WTC11 (cell line): Measurements from ENCODE around the gene GNAI1. TPM values are rescaled to one million over a fixed set of nuclear protein-coding genes. Genes with fewer than 3 reads are reported as not detected.

Source experiments
- ATAC-seq: fragments of 200-7000 bp; cut with Tn5 transposase; 2 replicates; pipeline ENCODE4 v1.10.0; 2021; ENCODE audit warnings: mild to moderate bottlenecking, moderate library complexity
- CTCF ChIA-PET: fragments of 300-600 bp; sonication (Branson Sonifier 250); formaldehyde crosslinking; loops from one replicate; lab custom pipeline; 2021; ENCODE audit warnings: antibody characterized with exemption; lab: Charles Lee
- POLR2A ChIA-PET: fragments of 350-600 bp; sonication (Branson Sonifier 250); formaldehyde crosslinking; loops from one replicate; lab custom pipeline; 2021; ENCODE audit warnings: antibody characterized with exemption; lab: Charles Lee
- DNase-seq: peaks from one replicate; pipeline ENCODE4 v3.0.0; 2021; ENCODE audit warnings: low spot score
- H3K27ac Mint-ChIP-seq: 2 replicates; pipeline ENCODE4 v1.8.0; 2021; ENCODE audit warnings: mixed read lengths
- H3K27me3 Mint-ChIP-seq: 2 replicates; pipeline ENCODE4 v1.8.0; 2021; ENCODE audit warnings: low read depth, mild to moderate bottlenecking, moderate library complexity, mixed read lengths
- H3K36me3 Mint-ChIP-seq: 2 replicates; pipeline ENCODE4 v1.8.0; 2021; ENCODE audit warnings: mixed read lengths
- H3K4me1 Mint-ChIP-seq: 2 replicates; pipeline ENCODE4 v1.8.0; 2022; ENCODE audit warnings: mixed read lengths
- H3K4me3 Mint-ChIP-seq: 2 replicates; pipeline ENCODE4 v1.8.0; 2021; ENCODE audit warnings: mild to moderate bottlenecking, moderate library complexity, mixed read lengths
- H3K9me3 Mint-ChIP-seq: 2 replicates; pipeline ENCODE4 v1.8.0; 2021; ENCODE audit warnings: mixed read lengths
- ATF3 ChIP-seq: sonication (generic); formaldehyde crosslinking; conservative IDR thresholded peaks from 2 replicates; pipeline ENCODE4 v1.8.1; 2022; ENCODE audit warnings: mild to moderate bottlenecking, missing genetic modification reagents
- ESRRA ChIP-seq: sonication (generic); formaldehyde crosslinking; IDR thresholded peaks from 2 replicates; pipeline ENCODE4 v1.8.1; 2022; ENCODE audit warnings: mild to moderate bottlenecking, missing genetic modification reagents, borderline replicate concordance
- ETV6 ChIP-seq: sonication (generic); formaldehyde crosslinking; IDR thresholded peaks from 2 replicates; pipeline ENCODE4 v1.8.1; 2022; ENCODE audit warnings: mild to moderate bottlenecking, missing genetic modification reagents
- FOXJ3 ChIP-seq: sonication (generic); formaldehyde crosslinking; IDR thresholded peaks from 2 replicates; pipeline ENCODE4 v1.9.0; 2021; ENCODE audit warnings: missing genetic modification reagents, mild to moderate bottlenecking, borderline replicate concordance
- FOXP1 ChIP-seq: sonication (generic); formaldehyde crosslinking; IDR thresholded peaks from 2 replicates; pipeline ENCODE4 v1.8.0; 2022; ENCODE audit warnings: missing genetic modification reagents, mild to moderate bottlenecking, moderate library complexity, borderline replicate concordance
- IRF1 ChIP-seq: sonication (generic); formaldehyde crosslinking; IDR thresholded peaks from 2 replicates; pipeline ENCODE4 v1.8.0; 2023; ENCODE audit warnings: missing genetic modification reagents
- IRF2 ChIP-seq: sonication (generic); formaldehyde crosslinking; IDR thresholded peaks from 2 replicates; pipeline ENCODE4 v1.8.0; 2022; ENCODE audit warnings: low read depth, missing genetic modification reagents, borderline replicate concordance
- JAZF1 ChIP-seq: fragments of 250-450 bp; sonication (Bioruptor Pico); IDR thresholded peaks from 2 replicates; pipeline ENCODE4 v1.9.0; 2021; ENCODE audit warnings: moderate library complexity, mild to moderate bottlenecking, inconsistent platforms
- MAX ChIP-seq: sonication (generic); formaldehyde crosslinking; IDR thresholded peaks from 2 replicates; pipeline ENCODE4 v1.8.0; 2022; ENCODE audit warnings: mild to moderate bottlenecking, missing genetic modification reagents
- PRRX2 ChIP-seq: fragments of 250-450 bp; sonication (Bioruptor Pico); IDR thresholded peaks from 2 replicates; pipeline ENCODE4 v1.8.0; 2021; ENCODE audit warnings: mild to moderate bottlenecking
- SMAD4 ChIP-seq: sonication (generic); formaldehyde crosslinking; IDR thresholded peaks from 2 replicates; pipeline ENCODE4 v1.8.0; 2022; ENCODE audit warnings: mild to moderate bottlenecking, missing genetic modification reagents
- STAT6 ChIP-seq: sonication (generic); formaldehyde crosslinking; conservative IDR thresholded peaks from 2 replicates; pipeline ENCODE4 v1.8.1; 2023; ENCODE audit warnings: mild to moderate bottlenecking, low read depth, missing genetic modification reagents, moderate library complexity
- TCF7 ChIP-seq: sonication (generic); formaldehyde crosslinking; IDR thresholded peaks from 2 replicates; pipeline ENCODE4 v1.8.0; 2022; ENCODE audit warnings: mild to moderate bottlenecking, low read depth, missing genetic modification reagents, moderate library complexity
- TEAD4 ChIP-seq: sonication (generic); formaldehyde crosslinking; IDR thresholded peaks from 2 replicates; pipeline ENCODE4 v1.8.0; 2022; ENCODE audit warnings: mild to moderate bottlenecking, missing genetic modification reagents
- TP53 ChIP-seq: sonication (generic); formaldehyde crosslinking; IDR thresholded peaks from 2 replicates; pipeline ENCODE4 v1.8.1; 2023; ENCODE audit warnings: mild to moderate bottlenecking, missing genetic modification reagents
- ZBTB43 ChIP-seq: sonication (generic); formaldehyde crosslinking; IDR thresholded peaks from 2 replicates; pipeline ENCODE4 v1.8.1; 2023; ENCODE audit warnings: mild to moderate bottlenecking, missing genetic modification reagents
- ZNF121 ChIP-seq: sonication (generic); formaldehyde crosslinking; IDR thresholded peaks from 2 replicates; pipeline ENCODE4 v1.8.0; 2023; ENCODE audit warnings: missing genetic modification reagents
- ZNF317 ChIP-seq: sonication (generic); formaldehyde crosslinking; IDR thresholded peaks from 2 replicates; pipeline ENCODE4 v1.8.1; 2023; ENCODE audit warnings: low read depth, mild to moderate bottlenecking, moderate library complexity, missing genetic modification reagents, borderline replicate concordance
- total RNA-seq: library from RNA; stranded (reverse); gene quantifications from 3 replicates; pipeline ENCODE4 v1.2.3, GENCODE V29; 2021
- TF ChIP-seq, protein P1 (sequence below): sonication (generic); formaldehyde crosslinking; IDR thresholded peaks from 2 replicates; pipeline ENCODE4 v1.8.0; 2023; ENCODE audit warnings: missing genetic modification reagents, mild to moderate bottlenecking, borderline replicate concordance

Gene GNAI1
- total RNA-seq, 1 experiment from 2014 or later = 26.7 TPM

- peak; percentile 70 for ATAC-seq
- Mint-ChIP-seq H3K27me3 (no peaks in the 10 kb centered on the region), H3K4me1 (peaks cover 34% of the 10 kb centered on the region), H3K4me3 (no peak overlapping the region), H3K36me3 (no peaks in the 10 kb centered on the region), H3K9me3 (0 out of 2 replicates have a peak, but pooled peaks cover 4% of the 10 kb centered on the region), H3K27ac (peak overlapping the region; percentile 86)
- CTCF ChIA-PET = interaction anchor here (1.4 kb wide), 1 partner anchor 15 kb away, joined by 3 read pairs; no protein-coding TSS in a partner anchor
- POLR2A ChIA-PET = no interaction called here
- TF ChIP-seq ZNF121 (CRISPR knock-in tag) (no peak), FOXP1 (CRISPR knock-in tag) (no peak), SMAD4 (CRISPR knock-in tag) (no peak), MAX (no peak)
- no peak for DNase-seq
These were observed 95.7 kb downstream of the GNAI1 start for GRCh38 chr7:80230327-80230726.

- Mint-ChIP-seq H3K36me3 (no peaks in the 10 kb centered on the region), H3K9me3 (0 out of 2 replicates have a peak, but pooled peaks cover 4% of the 10 kb centered on the region)
- no peak for DNase-seq
- no peak for TF ChIP-seq TEAD4 (CRISPR knock-in tag)
- no peak for TF ChIP-seq ETV6 (CRISPR knock-in tag)
- no peak for TF ChIP-seq TP53 (CRISPR knock-in tag)
- TF ChIP-seq, all 79 proteins: peak for 0
- no peak overlapping the region for H3K4me3 Mint-ChIP-seq
- POLR2A ChIA-PET = no interaction called here
- H3K27ac Mint-ChIP-seq = no peak overlapping the region
- H3K4me1 Mint-ChIP-seq = peaks cover 30% of the 10 kb centered on the region
- CTCF ChIA-PET = no interaction called here
- no peak for ATAC-seq
- no peaks in the 10 kb centered on the region for H3K27me3 Mint-ChIP-seq
These were observed 97.1 kb downstream of the GNAI1 start for GRCh38 chr7:80231707-80232106.

DNA sequence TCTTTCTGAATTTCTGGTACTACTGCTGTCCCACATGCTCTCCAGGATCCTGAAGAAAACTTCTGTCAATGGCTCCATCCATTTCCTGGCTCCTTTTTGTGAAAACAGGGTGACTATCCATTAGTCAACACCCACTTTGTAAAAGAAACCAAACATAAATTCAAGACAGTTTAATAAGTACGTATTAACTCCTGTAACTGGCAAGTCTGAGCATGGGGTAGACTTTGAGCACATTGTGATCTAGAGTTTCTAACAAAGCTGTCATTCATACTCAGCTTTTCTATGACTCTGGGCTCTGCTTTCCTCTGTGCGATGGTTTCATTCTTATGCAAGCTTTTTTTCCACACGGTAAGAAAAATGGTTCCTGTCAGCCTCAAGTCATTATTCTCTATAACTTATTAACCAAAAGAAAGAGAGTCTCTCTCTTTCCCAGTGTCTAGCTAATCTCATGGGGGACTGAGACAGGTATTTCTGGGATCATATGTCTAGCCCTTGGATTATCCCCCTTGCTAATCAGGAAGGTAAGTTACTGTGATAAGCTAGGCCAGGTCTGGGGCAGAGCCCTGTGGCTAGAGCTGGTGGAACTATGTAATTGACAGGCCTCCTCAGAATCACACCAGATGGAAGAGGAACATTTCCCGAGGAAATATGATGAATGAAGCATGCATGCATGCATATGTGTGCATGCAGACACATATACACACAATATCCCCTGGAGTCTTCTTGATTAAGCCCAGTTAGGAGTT lies 98.5 kb downstream of the GNAI1 start:
- ATAC-seq = no peak
- Mint-ChIP-seq H3K9me3 (0 out of 2 replicates have a peak, but pooled peaks cover 4% of the 10 kb centered on the region), H3K4me3 (no peak overlapping the region), H3K36me3 (no peaks in the 10 kb centered on the region), H3K27ac (no peak overlapping the region), H3K27me3 (no peaks in the 10 kb centered on the region), H3K4me1 (peaks cover 20% of the 10 kb centered on the region)
- DNase-seq = no peak
- ChIA-PET POLR2A (no interaction called here), CTCF (interaction anchor here (1.0 to 1.2 kb wide), 2 partner anchors 9 to 99 kb away, joined by 3 to 4 read pairs; partner anchors contain the start of gene GNAI1)
- no peak for TF ChIP-seq TP53 (CRISPR knock-in tag)
- TF ChIP-seq, protein P1, sequence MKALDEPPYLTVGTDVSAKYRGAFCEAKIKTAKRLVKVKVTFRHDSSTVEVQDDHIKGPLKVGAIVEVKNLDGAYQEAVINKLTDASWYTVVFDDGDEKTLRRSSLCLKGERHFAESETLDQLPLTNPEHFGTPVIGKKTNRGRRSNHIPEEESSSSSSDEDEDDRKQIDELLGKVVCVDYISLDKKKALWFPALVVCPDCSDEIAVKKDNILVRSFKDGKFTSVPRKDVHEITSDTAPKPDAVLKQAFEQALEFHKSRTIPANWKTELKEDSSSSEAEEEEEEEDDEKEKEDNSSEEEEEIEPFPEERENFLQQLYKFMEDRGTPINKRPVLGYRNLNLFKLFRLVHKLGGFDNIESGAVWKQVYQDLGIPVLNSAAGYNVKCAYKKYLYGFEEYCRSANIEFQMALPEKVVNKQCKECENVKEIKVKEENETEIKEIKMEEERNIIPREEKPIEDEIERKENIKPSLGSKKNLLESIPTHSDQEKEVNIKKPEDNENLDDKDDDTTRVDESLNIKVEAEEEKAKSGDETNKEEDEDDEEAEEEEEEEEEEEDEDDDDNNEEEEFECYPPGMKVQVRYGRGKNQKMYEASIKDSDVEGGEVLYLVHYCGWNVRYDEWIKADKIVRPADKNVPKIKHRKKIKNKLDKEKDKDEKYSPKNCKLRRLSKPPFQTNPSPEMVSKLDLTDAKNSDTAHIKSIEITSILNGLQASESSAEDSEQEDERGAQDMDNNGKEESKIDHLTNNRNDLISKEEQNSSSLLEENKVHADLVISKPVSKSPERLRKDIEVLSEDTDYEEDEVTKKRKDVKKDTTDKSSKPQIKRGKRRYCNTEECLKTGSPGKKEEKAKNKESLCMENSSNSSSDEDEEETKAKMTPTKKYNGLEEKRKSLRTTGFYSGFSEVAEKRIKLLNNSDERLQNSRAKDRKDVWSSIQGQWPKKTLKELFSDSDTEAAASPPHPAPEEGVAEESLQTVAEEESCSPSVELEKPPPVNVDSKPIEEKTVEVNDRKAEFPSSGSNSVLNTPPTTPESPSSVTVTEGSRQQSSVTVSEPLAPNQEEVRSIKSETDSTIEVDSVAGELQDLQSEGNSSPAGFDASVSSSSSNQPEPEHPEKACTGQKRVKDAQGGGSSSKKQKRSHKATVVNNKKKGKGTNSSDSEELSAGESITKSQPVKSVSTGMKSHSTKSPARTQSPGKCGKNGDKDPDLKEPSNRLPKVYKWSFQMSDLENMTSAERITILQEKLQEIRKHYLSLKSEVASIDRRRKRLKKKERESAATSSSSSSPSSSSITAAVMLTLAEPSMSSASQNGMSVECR = no peak

- ChIA-PET CTCF (no interaction called here), POLR2A (no interaction called here)
- DNase-seq (no peak), ATAC-seq (no peak)
- H3K27me3 Mint-ChIP-seq = no peaks in the 10 kb centered on the region
- H3K36me3 Mint-ChIP-seq = no peaks in the 10 kb centered on the region
- H3K4me3 Mint-ChIP-seq = no peak overlapping the region
- H3K9me3 Mint-ChIP-seq = 0 out of 2 replicates have a peak, but pooled peaks cover 4% of the 10 kb centered on the region
- H3K27ac Mint-ChIP-seq = no peak overlapping the region
- peaks cover 7% of the 10 kb centered on the region for H3K4me1 Mint-ChIP-seq
- no peak for TF ChIP-seq ESRRA (CRISPR knock-in tag)
- no peak for TF ChIP-seq IRF1 (CRISPR knock-in tag)
- TF ChIP-seq PRRX2 (CRISPR knock-in tag) = no peak
- TF ChIP-seq ZBTB43 = no peak
- no peak for TF ChIP-seq STAT6 (CRISPR knock-in tag)
- TF ChIP-seq TCF7 (CRISPR knock-in tag) = no peak
- TF ChIP-seq IRF2 (CRISPR knock-in tag) = no peak
- TF ChIP-seq ATF3 = no peak
- TF ChIP-seq JAZF1 = no peak
- TF ChIP-seq FOXJ3 (CRISPR knock-in tag) = no peak
- no peak for TF ChIP-seq ZNF317
These were observed 100.7 kb downstream of the GNAI1 start for GRCh38 chr7:80235334-80235733.
